ENCODE results near the gene PPP6R2. TPM values are rescaled to one million over a fixed set of nuclear protein-coding genes. Genes with fewer than 3 reads are reported as not detected.

The PPP6R2 gene
- polyA plus RNA-seq, 1 donor from 2014 or later = 85.4 TPM

DNA sequence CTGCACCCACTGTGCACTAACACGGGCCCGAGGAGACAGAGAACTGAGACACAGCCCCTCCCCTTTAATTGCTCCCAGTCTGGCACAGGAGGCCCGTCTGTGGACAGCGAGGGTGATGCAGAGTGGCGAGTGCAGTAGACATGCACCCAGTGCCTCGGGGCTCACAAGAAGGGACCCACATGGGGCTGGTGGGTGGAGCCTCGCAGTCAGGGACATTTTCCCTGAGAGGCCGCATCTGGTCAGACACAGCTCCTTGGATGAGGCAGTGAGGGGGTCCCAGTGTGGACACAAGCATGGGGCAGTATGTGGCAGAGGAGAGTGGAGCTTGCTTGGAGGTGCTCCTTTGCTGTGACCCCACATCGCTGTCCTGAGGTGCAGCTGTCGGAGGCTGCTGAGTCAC lies 76.9 kb downstream of the PPP6R2 start:
- H3K9me2 ChIP-seq (ENCODE audit: insufficient read depth, low read length) = no peaks in the 10 kb centered on the region
- H3K4me3 ChIP-seq (ENCODE audit: low read length) = no peak overlapping the region
- no peak overlapping the region for H3K4me2 ChIP-seq (ENCODE audit: low read length)
- H3K79me2 ChIP-seq (replicated peaks; ENCODE audit: insufficient read depth, low read length) = no peaks in the 10 kb centered on the region
- no peaks in the 10 kb centered on the region for H4K20me1 ChIP-seq (ENCODE audit: insufficient read depth)
- H3K36me3 ChIP-seq (ENCODE audit: insufficient read depth, low read length) = peaks cover 7% of the 10 kb centered on the region
- no peak overlapping the region for H2AFZ ChIP-seq (ENCODE audit: low read depth, low read length)
- TF ChIP-seq RAD21 (conservative IDR thresholded peaks at IDR 0.05) = no peak
- no peak for TF ChIP-seq EZH2 (IDR thresholded peaks at IDR 0.05; ENCODE audit: borderline replicate concordance, insufficient read depth, low read length, poor library complexity, severe bottlenecking)
- TF ChIP-seq, protein P1, sequence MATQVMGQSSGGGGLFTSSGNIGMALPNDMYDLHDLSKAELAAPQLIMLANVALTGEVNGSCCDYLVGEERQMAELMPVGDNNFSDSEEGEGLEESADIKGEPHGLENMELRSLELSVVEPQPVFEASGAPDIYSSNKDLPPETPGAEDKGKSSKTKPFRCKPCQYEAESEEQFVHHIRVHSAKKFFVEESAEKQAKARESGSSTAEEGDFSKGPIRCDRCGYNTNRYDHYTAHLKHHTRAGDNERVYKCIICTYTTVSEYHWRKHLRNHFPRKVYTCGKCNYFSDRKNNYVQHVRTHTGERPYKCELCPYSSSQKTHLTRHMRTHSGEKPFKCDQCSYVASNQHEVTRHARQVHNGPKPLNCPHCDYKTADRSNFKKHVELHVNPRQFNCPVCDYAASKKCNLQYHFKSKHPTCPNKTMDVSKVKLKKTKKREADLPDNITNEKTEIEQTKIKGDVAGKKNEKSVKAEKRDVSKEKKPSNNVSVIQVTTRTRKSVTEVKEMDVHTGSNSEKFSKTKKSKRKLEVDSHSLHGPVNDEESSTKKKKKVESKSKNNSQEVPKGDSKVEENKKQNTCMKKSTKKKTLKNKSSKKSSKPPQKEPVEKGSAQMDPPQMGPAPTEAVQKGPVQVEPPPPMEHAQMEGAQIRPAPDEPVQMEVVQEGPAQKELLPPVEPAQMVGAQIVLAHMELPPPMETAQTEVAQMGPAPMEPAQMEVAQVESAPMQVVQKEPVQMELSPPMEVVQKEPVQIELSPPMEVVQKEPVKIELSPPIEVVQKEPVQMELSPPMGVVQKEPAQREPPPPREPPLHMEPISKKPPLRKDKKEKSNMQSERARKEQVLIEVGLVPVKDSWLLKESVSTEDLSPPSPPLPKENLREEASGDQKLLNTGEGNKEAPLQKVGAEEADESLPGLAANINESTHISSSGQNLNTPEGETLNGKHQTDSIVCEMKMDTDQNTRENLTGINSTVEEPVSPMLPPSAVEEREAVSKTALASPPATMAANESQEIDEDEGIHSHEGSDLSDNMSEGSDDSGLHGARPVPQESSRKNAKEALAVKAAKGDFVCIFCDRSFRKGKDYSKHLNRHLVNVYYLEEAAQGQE (IDR thresholded peaks at IDR 0.05; ENCODE audit: borderline replicate concordance) = no peak
- TF ChIP-seq, protein P2, sequence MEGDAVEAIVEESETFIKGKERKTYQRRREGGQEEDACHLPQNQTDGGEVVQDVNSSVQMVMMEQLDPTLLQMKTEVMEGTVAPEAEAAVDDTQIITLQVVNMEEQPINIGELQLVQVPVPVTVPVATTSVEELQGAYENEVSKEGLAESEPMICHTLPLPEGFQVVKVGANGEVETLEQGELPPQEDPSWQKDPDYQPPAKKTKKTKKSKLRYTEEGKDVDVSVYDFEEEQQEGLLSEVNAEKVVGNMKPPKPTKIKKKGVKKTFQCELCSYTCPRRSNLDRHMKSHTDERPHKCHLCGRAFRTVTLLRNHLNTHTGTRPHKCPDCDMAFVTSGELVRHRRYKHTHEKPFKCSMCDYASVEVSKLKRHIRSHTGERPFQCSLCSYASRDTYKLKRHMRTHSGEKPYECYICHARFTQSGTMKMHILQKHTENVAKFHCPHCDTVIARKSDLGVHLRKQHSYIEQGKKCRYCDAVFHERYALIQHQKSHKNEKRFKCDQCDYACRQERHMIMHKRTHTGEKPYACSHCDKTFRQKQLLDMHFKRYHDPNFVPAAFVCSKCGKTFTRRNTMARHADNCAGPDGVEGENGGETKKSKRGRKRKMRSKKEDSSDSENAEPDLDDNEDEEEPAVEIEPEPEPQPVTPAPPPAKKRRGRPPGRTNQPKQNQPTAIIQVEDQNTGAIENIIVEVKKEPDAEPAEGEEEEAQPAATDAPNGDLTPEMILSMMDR (IDR thresholded peaks at IDR 0.05; ENCODE audit: poor library complexity, severe bottlenecking) = no peak
- TF ChIP-seq SMC3 (conservative IDR thresholded peaks at IDR 0.05; ENCODE audit: poor library complexity) = no peak
- no peak for TF ChIP-seq POLR2AphosphoS5 (IDR thresholded peaks at IDR 0.05)
- no peak for TF ChIP-seq TAF1 (IDR thresholded peaks at IDR 0.05; ENCODE audit: low read depth)
- no peak for TF ChIP-seq MXI1 (conservative IDR thresholded peaks at IDR 0.05; ENCODE audit: poor library complexity, severe bottlenecking)
- no peaks in the 10 kb centered on the region for H3K9me3 ChIP-seq (ENCODE audit: low read length)
- H3K9ac ChIP-seq (ENCODE audit: low read length) = no peak overlapping the region
- no peak overlapping the region for H3K27ac ChIP-seq (ENCODE audit: low read length)
- H3K27me3 ChIP-seq (ENCODE audit: insufficient read depth, low read depth, low read length) = no peaks in the 10 kb centered on the region
- no peaks in the 10 kb centered on the region for H3F3A ChIP-seq (ENCODE audit: insufficient read depth, low read length, poor library complexity, severe bottlenecking)

- Histone ChIP-seq H3K9me2 (ENCODE audit: insufficient read depth, low read length) (no peaks in the 10 kb centered on the region), H3K36me3 (ENCODE audit: insufficient read depth, low read length) (peaks cover 7% of the 10 kb centered on the region), H3K4me2 (ENCODE audit: low read length) (no peak overlapping the region), H3F3A (ENCODE audit: insufficient read depth, low read length, poor library complexity, severe bottlenecking) (no peaks in the 10 kb centered on the region), H2AFZ (ENCODE audit: low read depth, low read length) (no peak overlapping the region), H3K27ac (ENCODE audit: low read length) (no peak overlapping the region), H3K9ac (ENCODE audit: low read length) (no peak overlapping the region), H3K27me3 (ENCODE audit: insufficient read depth, low read depth, low read length) (no peaks in the 10 kb centered on the region), H3K4me3 (ENCODE audit: low read length) (no peak overlapping the region), H3K9me3 (ENCODE audit: low read length) (no peaks in the 10 kb centered on the region), H4K20me1 (ENCODE audit: insufficient read depth) (no peaks in the 10 kb centered on the region), H3K79me2 (replicated peaks; ENCODE audit: insufficient read depth, low read length) (no peaks in the 10 kb centered on the region)
- no peak for TF ChIP-seq EZH2 (IDR thresholded peaks at IDR 0.05; ENCODE audit: borderline replicate concordance, insufficient read depth, low read length, poor library complexity, severe bottlenecking)
- TF ChIP-seq RAD21 (conservative IDR thresholded peaks at IDR 0.05) = no peak
- no peak for TF ChIP-seq SMC3 (conservative IDR thresholded peaks at IDR 0.05; ENCODE audit: poor library complexity)
- no peak for TF ChIP-seq MXI1 (conservative IDR thresholded peaks at IDR 0.05; ENCODE audit: poor library complexity, severe bottlenecking)
- no peak for TF ChIP-seq TAF1 (IDR thresholded peaks at IDR 0.05; ENCODE audit: low read depth)
- TF ChIP-seq, protein P2 (IDR thresholded peaks at IDR 0.05; ENCODE audit: poor library complexity, severe bottlenecking) = no peak
- TF ChIP-seq EP300 (conservative IDR thresholded peaks at IDR 0.05; ENCODE audit: poor library complexity, severe bottlenecking) = no peak
- TF ChIP-seq POLR2AphosphoS5 (IDR thresholded peaks at IDR 0.05) = no peak
- TF ChIP-seq, protein P1 (IDR thresholded peaks at IDR 0.05; ENCODE audit: borderline replicate concordance) = no peak
Measured at GRCh38 chr22:50420581-50420980, 77.5 kb downstream of the PPP6R2 start.

Measured in neural cell (in vitro differentiated cells).